Loucy (cell line): ENCODE data around the gene DPF1.

Experiments
- H2AFZ ChIP-seq: fragments of 200-600 bp; sonication (generic); 2 replicates; pipeline ENCODE4 v1.6.0; 2016; ENCODE audit warnings: antibody characterized with exemption, mild to moderate bottlenecking, low read length, moderate library complexity
- H3F3A ChIP-seq: fragments of 200-600 bp; 2 replicates; pipeline ENCODE4 v1.6.0; 2016; ENCODE audit warnings: antibody characterized with exemption, low read depth, mild to moderate bottlenecking
- H3K27me3 ChIP-seq: fragments of 200-600 bp; sonication (generic); 2 replicates; pipeline ENCODE4 v1.6.1; 2014; ENCODE audit warnings: low read length, mild to moderate bottlenecking; ENCODE audit not compliant: insufficient read depth, poor library complexity, severe bottlenecking
- H3K36me3 ChIP-seq: fragments of 200-600 bp; sonication (generic); 2 replicates; pipeline ENCODE4 v1.6.1; 2016; ENCODE audit warnings: low read length; ENCODE audit not compliant: insufficient read depth
- H3K4me1 ChIP-seq: fragments of 200-600 bp; sonication (generic); 2 replicates; pipeline ENCODE4 v1.5.1; 2014; ENCODE audit warnings: low read length, mild to moderate bottlenecking; ENCODE audit not compliant: insufficient read depth, poor library complexity, severe bottlenecking
- H3K4me2 ChIP-seq: fragments of 200-600 bp; sonication (generic); 2 replicates; pipeline ENCODE4 v1.6.0; 2014; ENCODE audit warnings: antibody characterized with exemption, low read length, low read depth, mild to moderate bottlenecking; ENCODE audit not compliant: poor library complexity, severe bottlenecking
- H3K4me3 ChIP-seq: fragments of 200-600 bp; sonication (generic); 2 replicates; pipeline ENCODE4 v1.5.1; 2014; ENCODE audit warnings: low read length, mild to moderate bottlenecking, mixed read lengths; ENCODE audit not compliant: poor library complexity, severe bottlenecking
- H3K79me2 ChIP-seq: fragments of 200-600 bp; sonication (generic); 2 replicates; pipeline ENCODE4 v1.6.1; 2014; ENCODE audit warnings: low read length; ENCODE audit not compliant: insufficient read depth
- H3K9ac ChIP-seq: fragments of 200-600 bp; sonication (generic); 2 replicates; pipeline ENCODE4 v1.6.0; 2014; ENCODE audit warnings: mild to moderate bottlenecking, low read depth, low read length, moderate library complexity; ENCODE audit not compliant: poor library complexity, severe bottlenecking
- H3K9me2 ChIP-seq: fragments of 200-600 bp; sonication (generic); replicated peaks from 2 replicates; pipeline ENCODE4 v1.6.1; 2016; ENCODE audit warnings: low read depth, low read length, mixed read lengths
- H3K9me3 ChIP-seq: fragments of 200-600 bp; sonication (generic); 2 replicates; pipeline ENCODE4 v1.6.1; 2014; ENCODE audit warnings: mild to moderate bottlenecking, antibody characterized with exemption, low read length, low read depth; ENCODE audit not compliant: insufficient read depth
- H4K20me1 ChIP-seq: fragments of 200-600 bp; sonication (generic); 2 replicates; pipeline ENCODE4 v1.6.0; 2014; ENCODE audit warnings: antibody characterized with exemption, low read length, mild to moderate bottlenecking; ENCODE audit not compliant: insufficient read depth, poor library complexity, severe bottlenecking
- EZH2phosphoT487 ChIP-seq: fragments of 200-600 bp; IDR thresholded peaks from 2 replicates; pipeline ENCODE4 v1.6.1; 2018; ENCODE audit warnings: antibody characterized with exemption, mild to moderate bottlenecking, moderate library complexity, borderline replicate concordance
- TF ChIP-seq, protein P1 (sequence below): fragments of 200-600 bp; sonication (generic); conservative IDR thresholded peaks from 2 replicates; pipeline ENCODE4 v1.5.1; 2014; ENCODE audit warnings: mild to moderate bottlenecking, antibody characterized with exemption, low read length

DPF1 gene

DNA sequence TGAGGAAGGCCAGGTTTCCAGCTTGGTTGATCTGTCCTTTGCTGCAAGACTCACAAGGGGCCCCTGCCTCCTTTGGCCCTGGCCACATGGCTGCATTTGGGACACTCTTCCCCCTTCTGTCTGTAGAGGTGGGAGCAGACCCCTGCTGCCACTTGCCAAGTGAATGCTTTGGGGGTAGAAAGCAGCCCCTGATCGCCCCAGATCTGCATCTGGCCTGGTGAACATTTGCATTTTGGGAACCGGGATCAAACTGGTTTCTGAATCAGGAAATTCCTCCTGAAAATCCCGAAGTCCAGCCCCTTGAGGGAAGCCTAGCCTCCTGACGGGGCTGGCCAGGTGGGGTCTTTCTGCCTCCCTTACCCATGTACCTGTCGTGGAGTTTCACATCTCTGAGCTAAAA is 14.9 kb downstream of the DPF1 start:
- Histone ChIP-seq H3K9me3 (no peaks in the 10 kb centered on the region), H4K20me1 (no peaks in the 10 kb centered on the region), H3K4me3 (no peak overlapping the region), H3K4me2 (no peak overlapping the region), H3K79me2 (no peaks in the 10 kb centered on the region), H3K4me1 (peaks cover 2% of the 10 kb centered on the region), H3K27me3 (no peaks in the 10 kb centered on the region), H2AFZ (no peak overlapping the region), H3K36me3 (no peaks in the 10 kb centered on the region), H3F3A (no peaks in the 10 kb centered on the region), H3K9me2 (no peaks in the 10 kb centered on the region), H3K9ac (no peak overlapping the region)
- no peak for TF ChIP-seq EZH2phosphoT487
- TF ChIP-seq, protein P1, sequence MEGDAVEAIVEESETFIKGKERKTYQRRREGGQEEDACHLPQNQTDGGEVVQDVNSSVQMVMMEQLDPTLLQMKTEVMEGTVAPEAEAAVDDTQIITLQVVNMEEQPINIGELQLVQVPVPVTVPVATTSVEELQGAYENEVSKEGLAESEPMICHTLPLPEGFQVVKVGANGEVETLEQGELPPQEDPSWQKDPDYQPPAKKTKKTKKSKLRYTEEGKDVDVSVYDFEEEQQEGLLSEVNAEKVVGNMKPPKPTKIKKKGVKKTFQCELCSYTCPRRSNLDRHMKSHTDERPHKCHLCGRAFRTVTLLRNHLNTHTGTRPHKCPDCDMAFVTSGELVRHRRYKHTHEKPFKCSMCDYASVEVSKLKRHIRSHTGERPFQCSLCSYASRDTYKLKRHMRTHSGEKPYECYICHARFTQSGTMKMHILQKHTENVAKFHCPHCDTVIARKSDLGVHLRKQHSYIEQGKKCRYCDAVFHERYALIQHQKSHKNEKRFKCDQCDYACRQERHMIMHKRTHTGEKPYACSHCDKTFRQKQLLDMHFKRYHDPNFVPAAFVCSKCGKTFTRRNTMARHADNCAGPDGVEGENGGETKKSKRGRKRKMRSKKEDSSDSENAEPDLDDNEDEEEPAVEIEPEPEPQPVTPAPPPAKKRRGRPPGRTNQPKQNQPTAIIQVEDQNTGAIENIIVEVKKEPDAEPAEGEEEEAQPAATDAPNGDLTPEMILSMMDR: no peak

DNA sequence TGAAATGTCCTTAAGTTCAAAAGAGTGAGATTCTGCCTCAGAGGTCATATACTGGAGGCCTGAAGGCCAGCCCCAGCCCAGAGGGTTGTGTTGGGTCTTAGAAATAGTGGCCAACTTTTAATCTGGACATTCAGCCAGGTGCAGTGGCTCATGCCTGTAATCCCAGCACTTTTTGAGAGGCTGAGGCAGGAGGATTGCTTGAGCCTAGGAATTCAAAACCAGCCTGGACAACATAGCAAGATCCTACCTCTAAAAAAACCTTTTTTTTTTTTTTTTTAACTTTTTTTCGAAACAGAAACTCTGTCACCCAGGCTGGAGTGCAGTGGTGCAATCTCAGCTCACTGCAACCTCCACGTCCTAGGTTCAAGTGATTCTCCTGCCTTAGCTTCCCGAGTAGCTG is 15.5 kb downstream of the DPF1 start:
- no peaks in the 10 kb centered on the region for H3K4me1 ChIP-seq
- H3K9ac ChIP-seq: no peak overlapping the region
- no peak overlapping the region for H2AFZ ChIP-seq
- no peaks in the 10 kb centered on the region for H3K9me2 ChIP-seq
- H3K4me2 ChIP-seq: no peak overlapping the region
- H3K79me2 ChIP-seq: no peaks in the 10 kb centered on the region
- H3K36me3 ChIP-seq: no peaks in the 10 kb centered on the region
- no peaks in the 10 kb centered on the region for H4K20me1 ChIP-seq
- no peaks in the 10 kb centered on the region for H3K9me3 ChIP-seq
- no peaks in the 10 kb centered on the region for H3K27me3 ChIP-seq
- TF ChIP-seq EZH2phosphoT487: no peak
- TF ChIP-seq, protein P1: no peak
- H3K4me3 ChIP-seq: no peak overlapping the region
- no peaks in the 10 kb centered on the region for H3F3A ChIP-seq

DNA sequence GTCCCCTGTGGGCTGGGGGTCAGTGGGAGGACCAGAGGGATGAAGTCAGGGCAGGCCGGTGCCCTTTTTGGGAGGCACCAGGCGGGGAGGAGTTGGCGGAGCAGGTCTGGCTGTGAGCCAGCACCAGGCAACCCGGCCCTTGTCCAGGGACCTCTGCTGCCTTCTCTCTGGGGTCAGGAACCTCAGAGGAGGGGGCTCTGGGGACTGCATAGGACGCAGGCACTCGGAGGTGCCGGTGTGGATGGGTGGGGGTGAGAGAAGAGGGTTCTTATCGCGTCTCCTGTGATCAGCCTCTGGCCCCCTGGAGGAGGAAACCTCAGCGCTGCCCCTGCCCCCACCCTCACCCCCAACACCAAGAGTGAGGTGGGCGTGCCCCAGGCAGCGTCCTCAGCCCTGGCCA is 16.5 kb downstream of the DPF1 start:
- TF ChIP-seq, protein P1: no peak
- TF ChIP-seq EZH2phosphoT487: no peak
- Histone ChIP-seq H3K79me2 (no peaks in the 10 kb centered on the region), H4K20me1 (no peaks in the 10 kb centered on the region), H3K9ac (no peak overlapping the region), H3K36me3 (no peaks in the 10 kb centered on the region), H3K4me1 (no peaks in the 10 kb centered on the region), H3F3A (no peaks in the 10 kb centered on the region), H3K4me3 (no peak overlapping the region), H3K27me3 (no peaks in the 10 kb centered on the region), H3K9me2 (no peaks in the 10 kb centered on the region), H3K9me3 (no peaks in the 10 kb centered on the region), H3K4me2 (no peak overlapping the region), H2AFZ (no peak overlapping the region)
